A673 (cell line): ENCODE data around the gene AGMO. TPM values are rescaled to one million over a fixed set of nuclear protein-coding genes. Genes with fewer than 3 reads are reported as not detected.
A peak's percentile ranks its signal among the peaks of the same experiment; 100 is the strongest.
"Not testable (repeated sequence)": the region's sequence is repeated elsewhere in the genome, so short reads cannot be mapped to it uniquely, and the experiment has no call there.

Source experiments
- BruUV-seq: library from RNA; stranded (reverse); fragments of 400-500 nt; replicated peaks from 2 replicates; lab custom pipeline; 2021; lab: Mats Ljungman, UMichigan
- CTCF ChIA-PET: fragments of 300-600 bp; sonication (Branson Sonifier 250); formaldehyde crosslinking; loops from one replicate; lab custom pipeline; 2022; ENCODE audit warnings: antibody characterized with exemption; lab: Charles Lee
- POLR2A ChIA-PET: fragments of 300-600 bp; sonication (Branson Sonifier 250); formaldehyde crosslinking; loops from one replicate; lab custom pipeline; 2022; ENCODE audit warnings: antibody characterized with exemption; ENCODE audit not compliant: low non-redundant PET; lab: Charles Lee
- DNase-seq: peaks from one replicate; pipeline ENCODE4 v3.0.0-alpha.2; 2015; ENCODE audit warnings: low spot score
- H3K27ac ChIP-seq: fragments of 200-600 bp; sonication (generic); 2 replicates; pipeline ENCODE4 v1.5.1; 2016; ENCODE audit warnings: mixed run types, low read depth, mild to moderate bottlenecking, mixed read lengths, antibody characterized with exemption, low read length; ENCODE audit not compliant: poor library complexity, severe bottlenecking
- H3K27me3 ChIP-seq: fragments of 200-600 bp; sonication (generic); replicated peaks from 2 replicates; pipeline ENCODE4 v1.6.1; 2017; ENCODE audit warnings: mixed run types, low read depth, mild to moderate bottlenecking, mixed read lengths, antibody characterized with exemption, low read length; ENCODE audit not compliant: insufficient read depth, poor library complexity
- H3K36me3 ChIP-seq: fragments of 200-600 bp; sonication (generic); 2 replicates; pipeline ENCODE4 v1.6.1; 2016; ENCODE audit warnings: mixed run types, mild to moderate bottlenecking, mixed read lengths, antibody characterized with exemption, low read length; ENCODE audit not compliant: insufficient read depth, poor library complexity, severe bottlenecking
- H3K4me1 ChIP-seq: fragments of 200-600 bp; sonication (generic); 2 replicates; pipeline ENCODE4 v1.6.1; 2017; ENCODE audit warnings: mixed run types, mild to moderate bottlenecking, mixed read lengths, antibody characterized with exemption, low read length; ENCODE audit not compliant: insufficient read depth, poor library complexity, severe bottlenecking
- H3K4me3 ChIP-seq: fragments of 200-600 bp; sonication (generic); 2 replicates; pipeline ENCODE4 v1.5.1; 2016; ENCODE audit warnings: low read depth, mixed run types, mild to moderate bottlenecking, mixed read lengths, low read length; ENCODE audit not compliant: poor library complexity, severe bottlenecking
- H3K9me3 ChIP-seq: fragments of 200-600 bp; sonication (generic); 2 replicates; pipeline ENCODE4 v1.6.1; 2016; ENCODE audit warnings: mixed run types, low read depth, mild to moderate bottlenecking, mixed read lengths, antibody characterized with exemption, low read length; ENCODE audit not compliant: poor library complexity, severe bottlenecking
- CTCF ChIP-seq: fragments of 300-800, 200-600 bp; sonication (generic); conservative IDR thresholded peaks from 2 replicates; pipeline ENCODE4 v1.5.1; 2017; ENCODE audit warnings: low read depth, mild to moderate bottlenecking, antibody characterized with exemption, low read length, moderate library complexity, mixed read lengths
- EZH2 ChIP-seq: fragments of 200-600 bp; sonication (generic); IDR thresholded peaks from 2 replicates; pipeline ENCODE4 v1.6.1; 2017; ENCODE audit warnings: borderline replicate concordance, low read depth, mild to moderate bottlenecking, mixed read lengths, antibody characterized with exemption, low read length; ENCODE audit not compliant: poor library complexity, severe bottlenecking
- intact Hi-C: fragments of 100-400 bp; cut with micrococcal nuclease; formaldehyde crosslinking; loops from one replicate; pipeline ENCODE4 v1.10.0; 2022; ENCODE audit not compliant: unreplicated experiment
- total RNA-seq: library from RNA; stranded (reverse); gene quantifications from 2 replicates; pipeline ENCODE4 v1.2.3, GENCODE V29; 2021

Gene AGMO
- total RNA-seq, 1 experiment from 2014 or later = not detected

GRCh38 chr7:15305002-15305600 lies 256.7 kb downstream of the AGMO start:
- POLR2A ChIA-PET = no interaction called here
- no peaks in the 10 kb centered on the region for H3K27me3 ChIP-seq
- CTCF ChIA-PET = no interaction called here
- intact Hi-C loops = loop anchor here (1.0 to 5.0 kb wide), 3 partner anchors 252 to 766 kb away; no protein-coding TSS in a partner anchor
- peaks cover 6% of the 10 kb centered on the region for H3K4me1 ChIP-seq
- H3K36me3 ChIP-seq = no peaks in the 10 kb centered on the region
- peak; percentile 69 for DNase-seq
- H3K9me3 ChIP-seq = no peaks in the 10 kb centered on the region
- no peak overlapping the region for H3K27ac ChIP-seq
- no peak overlapping the region for H3K4me3 ChIP-seq
- TF ChIP-seq CTCF = peak; percentile 77
- no peak for TF ChIP-seq EZH2
- BruUV-seq = no TSS peak

- CTCF ChIA-PET = no interaction called here
- no peaks in the 10 kb centered on the region for H3K27me3 ChIP-seq
- POLR2A ChIA-PET = interaction anchor here (0.5 kb wide), 1 partner anchor 474 kb away, joined by 4 read pairs; no protein-coding TSS in a partner anchor
- no peak for TF ChIP-seq CTCF
- TF ChIP-seq EZH2 = no peak
- no peaks in the 10 kb centered on the region for H3K36me3 ChIP-seq
- intact Hi-C loops = no loop called here
- DNase-seq = no peak
- H3K27ac ChIP-seq = no peak overlapping the region
- BruUV-seq = no TSS peak
- peaks cover 6% of the 10 kb centered on the region for H3K4me1 ChIP-seq
- no peaks in the 10 kb centered on the region for H3K9me3 ChIP-seq
- H3K4me3 ChIP-seq = no peak overlapping the region
Observed at GRCh38 chr7:15303357-15303756, 258.5 kb downstream of the AGMO start.

- H3K4me1 ChIP-seq, CTCF ChIA-PET, H3K9me3 ChIP-seq, H3K36me3 ChIP-seq, H3K27ac ChIP-seq, intact Hi-C loops, POLR2A ChIA-PET, H3K4me3 ChIP-seq, BruUV-seq, DNase-seq: not testable (repeated sequence)
- peaks cover 14% of the 10 kb centered on the region for H3K27me3 ChIP-seq
Observed at GRCh38 chr7:15300986-15301385, 260.8 kb downstream of the AGMO start.

- TF ChIP-seq CTCF (no peak), EZH2 (no peak)
Observed at GRCh38 chr7:15292138-15292537, 269.7 kb downstream of the AGMO start.

More at GRCh38 chr7:15292138-15292537, 269.7 kb downstream of the AGMO start:
- no peaks in the 10 kb centered on the region for H3K9me3 ChIP-seq
- no peak overlapping the region for H3K4me3 ChIP-seq
- H3K4me1 ChIP-seq = no peaks in the 10 kb centered on the region
- CTCF ChIA-PET = no interaction called here
- no TSS peak for BruUV-seq
- H3K36me3 ChIP-seq = no peaks in the 10 kb centered on the region
- H3K27me3 ChIP-seq = peaks cover 8% of the 10 kb centered on the region
- intact Hi-C loops = loop anchor here (10.0 kb wide), 1 partner anchor 577 kb away; no protein-coding TSS in a partner anchor
- POLR2A ChIA-PET = no interaction called here
- DNase-seq = no peak
- H3K27ac ChIP-seq = no peak overlapping the region
